ENCODE measurements around the gene FOXO1.

GRCh38 chr13:40619479-40619814 lies 47.0 kb downstream of the FOXO1 start:
- TF ChIP-seq CTCF (IDR thresholded peaks at IDR 0.05; ENCODE audit: insufficient read depth, low read depth, low read length) = no peak
- no peak for TF ChIP-seq EZH2 (IDR thresholded peaks at IDR 0.05; ENCODE audit: insufficient read depth, low read length)

All from astrocyte (in vitro differentiated cells and primary cell).